ENCODE results near the gene CALN1.

GRCh38 chr7:71829515-71829914 lies 582.6 kb downstream of the CALN1 start:
- no peak for TF ChIP-seq CTCF (IDR thresholded peaks at IDR 0.05; ENCODE audit: low read length)
- TF ChIP-seq EZH2 (optimal IDR thresholded peaks at IDR 0.05; ENCODE audit: low read depth, low read length), result no peak
- no peak for TF ChIP-seq EZH2phosphoT487 (IDR thresholded peaks at IDR 0.05; ENCODE audit: low read length)
